RPMI7951 (cell line): ENCODE measurements around the gene TTC9C. TPM values are rescaled to one million over a fixed set of nuclear protein-coding genes. Genes with fewer than 3 reads are reported as not detected.

ENCODE experiments used
- total RNA-seq: library from RNA; depleted of rRNA; stranded (reverse); fragments of >200 nt; shearing (Covaris generic); gene quantifications from 2 replicates; pipeline ENCODE4 v1.2.3, GENCODE V29; 2014; rRNA removed

Gene TTC9C
- total RNA-seq, 1 experiment from 2014 or later: 68.4 TPM

Other genes starting within 250 kb of the TTC9C start
- 184 and 206 TPM in 2 replicates for gene AHNAK, start 181.7 kb upstream of the TTC9C start, total RNA-seq
- 841 and 1,053 TPM in 2 replicates for gene EEF1G, start 154.6 kb upstream of the TTC9C start, total RNA-seq
- 4.7 and 5.3 TPM in 2 replicates for gene TUT1, start 137.0 kb upstream of the TTC9C start, total RNA-seq
- gene MTA2, start 126.6 kb upstream of the TTC9C start, total RNA-seq: 91.2 and 103 TPM in 2 replicates
- gene EML3, start 115.7 kb upstream of the TTC9C start, total RNA-seq: 7.1 and 13.8 TPM in 2 replicates
- 2.5 and 3.6 TPM in 2 replicates for gene ROM1, start 115.2 kb upstream of the TTC9C start, total RNA-seq
- gene B3GAT3, start 106.5 kb upstream of the TTC9C start, total RNA-seq: 23.3 and 27.1 TPM in 2 replicates
- gene GANAB, start 81.9 kb upstream of the TTC9C start, total RNA-seq: 136 and 159 TPM in 2 replicates
- 10.7 and 14.8 TPM in 2 replicates for gene INTS5, start 75.2 kb upstream of the TTC9C start, total RNA-seq
- gene C11orf98, start 63.3 kb upstream of the TTC9C start, total RNA-seq: 69.0 and 73.3 TPM in 2 replicates
- gene CSKMT, start 63.2 kb upstream of the TTC9C start, total RNA-seq: 3.8 and 5.6 TPM in 2 replicates
- gene UQCC3, start 56.8 kb upstream of the TTC9C start, total RNA-seq: 19.6 and 26.6 TPM in 2 replicates
- gene LBHD1, start 56.2 kb upstream of the TTC9C start, total RNA-seq: 4.6 and 6.1 TPM in 2 replicates
- 107 and 128 TPM in 2 replicates for gene UBXN1, start 49.4 kb upstream of the TTC9C start, total RNA-seq
- 6.0 and 6.2 TPM in 2 replicates for gene LRRN4CL, start 39.0 kb upstream of the TTC9C start, total RNA-seq
- 65.0 and 71.0 TPM in 2 replicates for gene BSCL2, start 21.1 kb upstream of the TTC9C start, total RNA-seq
- gene GNG3, start 20.8 kb upstream of the TTC9C start, total RNA-seq: not detected in 2 replicates
- gene HNRNPUL2, start 1.0 kb upstream of the TTC9C start, total RNA-seq: 10.2 and 11.8 TPM in 2 replicates
- 10.1 and 11.4 TPM in 2 replicates for gene ZBTB3, start 25.7 kb downstream of the TTC9C start, total RNA-seq
- 182 and 189 TPM in 2 replicates for gene POLR2G, start 33.1 kb downstream of the TTC9C start, total RNA-seq
- gene TAF6L, start 42.9 kb downstream of the TTC9C start, total RNA-seq: 15.1 and 18.1 TPM in 2 replicates
- gene TMEM179B, start 58.9 kb downstream of the TTC9C start, total RNA-seq: 88.3 and 110 TPM in 2 replicates
- 41.0 and 55.3 TPM in 2 replicates for gene TMEM223, start 63.5 kb downstream of the TTC9C start, total RNA-seq
- 24.9 and 26.1 TPM in 2 replicates for gene NXF1, start 77.0 kb downstream of the TTC9C start, total RNA-seq
- gene STX5, start 103.6 kb downstream of the TTC9C start, total RNA-seq: 40.7 and 43.1 TPM in 2 replicates
- not detected in 2 replicates for gene TEX54, start 104.4 kb downstream of the TTC9C start, total RNA-seq
- 61.3 and 80.4 TPM in 2 replicates for gene WDR74, start 111.1 kb downstream of the TTC9C start, total RNA-seq
- gene SLC3A2, start 152.4 kb downstream of the TTC9C start, total RNA-seq: 85.2 and 94.7 TPM in 2 replicates
- gene CHRM1, start 192.9 kb downstream of the TTC9C start, total RNA-seq: not detected in 2 replicates